ENCODE measurements around the gene RSBN1.

Gene RSBN1

GRCh38 chr1:113793878-113794834, 18.1 kb downstream of the RSBN1 start:
- TF ChIP-seq, protein P1, sequence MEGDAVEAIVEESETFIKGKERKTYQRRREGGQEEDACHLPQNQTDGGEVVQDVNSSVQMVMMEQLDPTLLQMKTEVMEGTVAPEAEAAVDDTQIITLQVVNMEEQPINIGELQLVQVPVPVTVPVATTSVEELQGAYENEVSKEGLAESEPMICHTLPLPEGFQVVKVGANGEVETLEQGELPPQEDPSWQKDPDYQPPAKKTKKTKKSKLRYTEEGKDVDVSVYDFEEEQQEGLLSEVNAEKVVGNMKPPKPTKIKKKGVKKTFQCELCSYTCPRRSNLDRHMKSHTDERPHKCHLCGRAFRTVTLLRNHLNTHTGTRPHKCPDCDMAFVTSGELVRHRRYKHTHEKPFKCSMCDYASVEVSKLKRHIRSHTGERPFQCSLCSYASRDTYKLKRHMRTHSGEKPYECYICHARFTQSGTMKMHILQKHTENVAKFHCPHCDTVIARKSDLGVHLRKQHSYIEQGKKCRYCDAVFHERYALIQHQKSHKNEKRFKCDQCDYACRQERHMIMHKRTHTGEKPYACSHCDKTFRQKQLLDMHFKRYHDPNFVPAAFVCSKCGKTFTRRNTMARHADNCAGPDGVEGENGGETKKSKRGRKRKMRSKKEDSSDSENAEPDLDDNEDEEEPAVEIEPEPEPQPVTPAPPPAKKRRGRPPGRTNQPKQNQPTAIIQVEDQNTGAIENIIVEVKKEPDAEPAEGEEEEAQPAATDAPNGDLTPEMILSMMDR (IDR thresholded peaks at IDR 0.05; ENCODE audit: insufficient read depth, low read length, poor library complexity, severe bottlenecking): no peak
- no peak for TF ChIP-seq EZH2phosphoT487 (conservative IDR thresholded peaks at IDR 0.05; ENCODE audit: low read length)
- H3K27ac ChIP-seq (ENCODE audit: low read depth, low read length): no peak overlapping the region
- no peaks in the 10 kb centered on the region for H3K9me2 ChIP-seq (replicated peaks; ENCODE audit: insufficient read depth, low read length)
- H3F3A ChIP-seq (ENCODE audit: insufficient read depth): no peaks in the 10 kb centered on the region; the same call in 1 of the 2 replicates
- H4K20me1 ChIP-seq (ENCODE audit: low read depth, low read length): no peaks in the 10 kb centered on the region
- H3K27me3 ChIP-seq (ENCODE audit: low read length): no peaks in the 10 kb centered on the region
- no peak overlapping the region for H3K9ac ChIP-seq (ENCODE audit: low read length)
- no peaks in the 10 kb centered on the region for H3K9me3 ChIP-seq (ENCODE audit: insufficient read depth, low read length)
- H3K79me2 ChIP-seq (ENCODE audit: insufficient read depth, low read length): peaks cover 28% of the 10 kb centered on the region
- peaks cover 26% of the 10 kb centered on the region; the same call in 1 of the 2 replicates for H3K36me3 ChIP-seq (ENCODE audit: low read length)
- H3K4me2 ChIP-seq (ENCODE audit: low read depth, low read length, poor library complexity, severe bottlenecking): no peak overlapping the region
- no peak overlapping the region for H3K4me3 ChIP-seq (ENCODE audit: insufficient read depth, low read length, poor library complexity, severe bottlenecking)
- H2AFZ ChIP-seq (ENCODE audit: low read depth, low read length, severe bottlenecking): no peak overlapping the region

GRCh38 chr1:113792986-113793385, 19.3 kb downstream of the RSBN1 start:
- Histone ChIP-seq H2AFZ (ENCODE audit: low read depth, low read length, severe bottlenecking) (no peak overlapping the region), H3K79me2 (ENCODE audit: insufficient read depth, low read length) (peaks cover 16% of the 10 kb centered on the region), H3K9me3 (ENCODE audit: insufficient read depth, low read length) (no peaks in the 10 kb centered on the region), H3K9ac (ENCODE audit: low read length) (no peak overlapping the region), H3F3A (ENCODE audit: insufficient read depth) (no peaks in the 10 kb centered on the region; the same call in 1 of the 2 replicates), H3K4me3 (ENCODE audit: insufficient read depth, low read length, poor library complexity, severe bottlenecking) (no peak overlapping the region), H3K27ac (ENCODE audit: low read depth, low read length) (no peak overlapping the region), H3K36me3 (ENCODE audit: low read length) (peaks cover 24% of the 10 kb centered on the region; the same call in 1 of the 2 replicates), H3K4me2 (ENCODE audit: low read depth, low read length, poor library complexity, severe bottlenecking) (no peak overlapping the region), H4K20me1 (ENCODE audit: low read depth, low read length) (no peaks in the 10 kb centered on the region; the same call in 1 of the 2 replicates), H3K27me3 (ENCODE audit: low read length) (no peaks in the 10 kb centered on the region), H3K9me2 (replicated peaks; ENCODE audit: insufficient read depth, low read length) (no peaks in the 10 kb centered on the region)
- TF ChIP-seq, protein P1 (IDR thresholded peaks at IDR 0.05; ENCODE audit: insufficient read depth, low read length, poor library complexity, severe bottlenecking): no peak
- no peak for TF ChIP-seq EZH2phosphoT487 (conservative IDR thresholded peaks at IDR 0.05; ENCODE audit: low read length)

DNA sequence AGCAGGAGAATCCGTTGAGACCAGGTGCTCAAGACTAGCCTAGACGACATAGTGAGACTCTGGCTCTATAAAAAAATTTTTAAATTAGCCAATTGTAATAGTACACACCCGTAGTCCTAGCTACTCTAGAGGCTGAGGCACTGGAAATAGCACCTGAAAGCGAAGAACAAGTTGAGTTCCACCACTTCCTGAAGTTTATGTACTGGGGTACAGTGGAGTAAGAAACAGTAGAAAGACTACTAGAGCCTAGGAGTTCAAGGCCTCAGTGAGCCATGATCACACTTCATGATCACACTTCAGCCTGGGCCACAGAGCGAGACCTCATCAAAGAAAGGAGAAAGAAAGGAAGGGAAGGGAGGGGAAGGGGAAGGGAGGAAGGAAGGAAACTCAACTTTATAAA, 19.8 kb downstream of the RSBN1 start:
- H3K27me3 ChIP-seq (ENCODE audit: low read length): no peaks in the 10 kb centered on the region
- H3K4me2 ChIP-seq (ENCODE audit: low read depth, low read length, poor library complexity, severe bottlenecking): no peak overlapping the region
- peaks cover 22% of the 10 kb centered on the region; the same call in 1 of the 2 replicates for H3K36me3 ChIP-seq (ENCODE audit: low read length)
- no peaks in the 10 kb centered on the region; the same call in 1 of the 2 replicates for H3F3A ChIP-seq (ENCODE audit: insufficient read depth)
- H2AFZ ChIP-seq (ENCODE audit: low read depth, low read length, severe bottlenecking): no peak overlapping the region
- no peak overlapping the region for H3K4me3 ChIP-seq (ENCODE audit: insufficient read depth, low read length, poor library complexity, severe bottlenecking)
- H3K79me2 ChIP-seq (ENCODE audit: insufficient read depth, low read length): peaks cover 13% of the 10 kb centered on the region; the same call in 1 of the 2 replicates
- H3K27ac ChIP-seq (ENCODE audit: low read depth, low read length): no peak overlapping the region
- H4K20me1 ChIP-seq (ENCODE audit: low read depth, low read length): no peaks in the 10 kb centered on the region; the same call in 1 of the 2 replicates
- TF ChIP-seq EZH2phosphoT487 (conservative IDR thresholded peaks at IDR 0.05; ENCODE audit: low read length): no peak
- TF ChIP-seq, protein P1 (IDR thresholded peaks at IDR 0.05; ENCODE audit: insufficient read depth, low read length, poor library complexity, severe bottlenecking): no peak
- H3K9me3 ChIP-seq (ENCODE audit: insufficient read depth, low read length): no peaks in the 10 kb centered on the region
- no peak overlapping the region for H3K9ac ChIP-seq (ENCODE audit: low read length)
- no peaks in the 10 kb centered on the region for H3K9me2 ChIP-seq (replicated peaks; ENCODE audit: insufficient read depth, low read length)
